K562 (cell line): ENCODE results near the gene SPTBN5. TPM values are rescaled to one million over a fixed set of nuclear protein-coding genes. Genes with fewer than 3 reads are reported as not detected.
A peak's percentile ranks its signal among the peaks of the same experiment; 100 is the strongest.

Source experiments
- ATAC-seq: fragments of 200-7000 bp; cut with Tn5 transposase; 3 replicates; pipeline ENCODE4 v1.9.1; 2020; ENCODE audit warnings: moderate library complexity
- BruUV-seq: library from RNA; stranded (reverse); fragments of 400-500 nt; replicated peaks from 2 replicates; lab custom pipeline; 2021; lab: Mats Ljungman, UMichigan
- CTCF ChIA-PET: fragments of 300-600 bp; formaldehyde crosslinking; extraction: SDS; loops from one replicate; lab custom pipeline; 2021; ENCODE audit warnings: low intra/inter-chr PET ratio; lab: Yijun Ruan, JAX
- POLR2A ChIA-PET: fragments of 300-600, 350-650 bp; sonication (Branson Sonifier 250); formaldehyde crosslinking; extraction: SDS; loops from one replicate; lab custom pipeline; 2021; ENCODE audit warnings: antibody characterized with exemption, inconsistent platforms; lab: Yijun Ruan, JAX
- DNase-seq, 4 experiments: peaks; one replicate each; pipeline versions ENCODE4 v3.0.0 to v3.0.0-alpha.2; 2011 to 2018; ENCODE audit warnings: low spot score in 3 of 4, mixed read lengths in 3 of 4; ENCODE audit errors: extremely low read depth in 1 of 4
- FAIRE-seq: peaks from 2 replicates; lab custom pipeline; 2011; peaks lifted over from hg19 to GRCh38; lab: Jason Lieb, UNC
- H2AFZ ChIP-seq: 2 replicates; pipeline ENCODE4 v1.6.0; 2011; ENCODE audit warnings: low read depth, low read length, control low read depth, inconsistent platforms
- H3K27ac ChIP-seq: fragments of 200-600 bp; 3 replicates; pipeline ENCODE4 v1.8.0; 2011; ENCODE audit warnings: low read depth, mild to moderate bottlenecking, control low read depth, inconsistent platforms, low read length, moderate library complexity, mixed read lengths; ENCODE audit errors: extremely low read depth
- H3K27me3 ChIP-seq, 2 experiments: fragments of 300-600 bp in 1 of 2; 2 replicates in 1 of 2; 3 replicates in 1 of 2; pipeline versions ENCODE4 v1.6.0 to v1.8.0; 2011; ENCODE audit warnings: inconsistent platforms in 2 of 2, low read length in 2 of 2, mild to moderate bottlenecking in 1 of 2, mixed read lengths in 1 of 2, moderate library complexity in 1 of 2; ENCODE audit not compliant: control insufficient read depth in 2 of 2, insufficient read depth in 2 of 2
- H3K36me3 ChIP-seq: fragments of 300-600 bp; 3 replicates; pipeline ENCODE4 v1.8.0; 2011; ENCODE audit warnings: mild to moderate bottlenecking, low read length, inconsistent platforms; ENCODE audit not compliant: control insufficient read depth, insufficient read depth
- H3K4me1 ChIP-seq, 2 experiments: fragments of 200-600 bp in 1 of 2; replicated peaks in 1 of 2; 2 replicates in 1 of 2; 3 replicates in 1 of 2; pipeline versions ENCODE4 v1.5.1 to v1.8.0; 2011; ENCODE audit warnings: inconsistent platforms in 2 of 2, low read length in 2 of 2, mild to moderate bottlenecking in 1 of 2, mixed read lengths in 1 of 2, moderate library complexity in 1 of 2; ENCODE audit not compliant: control insufficient read depth in 2 of 2, insufficient read depth in 2 of 2
- H3K4me2 ChIP-seq: 2 replicates; pipeline ENCODE4 v1.6.1; 2011; ENCODE audit warnings: low read length, control low read depth, inconsistent platforms, mixed read lengths; ENCODE audit not compliant: insufficient read depth
- H3K4me3 ChIP-seq: fragments of 200-600 bp; sonication (generic), shearing (Covaris generic); 2 replicates; pipeline ENCODE4 v1.5.1; 2016; ENCODE audit warnings: control low read depth, inconsistent platforms
- H3K79me2 ChIP-seq: fragments of 200-600 bp; 3 replicates; pipeline ENCODE4 v1.8.0; 2011; ENCODE audit warnings: low read length, inconsistent platforms; ENCODE audit not compliant: control insufficient read depth, insufficient read depth
- H3K9ac ChIP-seq, 2 experiments: 2 replicates each; pipeline versions ENCODE4 v1.6.0 to v1.6.1; 2011; ENCODE audit warnings: low read depth in 2 of 2, low read length in 2 of 2, control low read depth in 1 of 2, inconsistent platforms in 1 of 2, mild to moderate bottlenecking in 1 of 2, mixed read lengths in 1 of 2; ENCODE audit not compliant: insufficient read depth in 1 of 2
- H3K9me1 ChIP-seq: one replicate; pipeline ENCODE4 v1.6.0; 2011; ENCODE audit warnings: inconsistent platforms, mild to moderate bottlenecking, low read length, moderate library complexity; ENCODE audit not compliant: control insufficient read depth, insufficient read depth
- H3K9me3 ChIP-seq: replicated peaks from 2 replicates; pipeline ENCODE4 v1.5.1; 2011; ENCODE audit warnings: low read depth, low read length, inconsistent platforms; ENCODE audit not compliant: control insufficient read depth, insufficient read depth
- H4K20me1 ChIP-seq: replicated peaks from 2 replicates; pipeline ENCODE4 v1.6.1; 2011; ENCODE audit warnings: low read length, inconsistent platforms, mixed read lengths; ENCODE audit not compliant: control insufficient read depth, insufficient read depth
- CSDE1 ChIP-seq, 2 experiments: fragments of 450-650 bp; IDR thresholded peaks; 2 replicates each; pipeline ENCODE4 v1.6.1; 2016; ENCODE audit warnings: mild to moderate bottlenecking in 1 of 2
- JUND ChIP-seq, 2 experiments: IDR thresholded peaks; 2 replicates in 1 of 2; 3 replicates in 1 of 2; pipeline ENCODE4 v1.6.1; 2011; ENCODE audit warnings: borderline replicate concordance in 2 of 2, low read depth in 2 of 2, low read length in 2 of 2, improper control_type of control experiment in 1 of 2, missing biosample characterization in 1 of 2, missing genetic modification characterization in 1 of 2, missing genetic modification reagents in 1 of 2
- POLR2G ChIP-seq: fragments of 200-400 bp; formaldehyde crosslinking; IDR thresholded peaks from 2 replicates; pipeline ENCODE4 v1.6.1; 2017; ENCODE audit warnings: low read depth, mild to moderate bottlenecking, antibody characterized with exemption, low read length, moderate library complexity
- PRMT5 ChIP-seq: sonication (generic); formaldehyde crosslinking; IDR thresholded peaks from 2 replicates; pipeline ENCODE4 v1.5.0; 2020; ENCODE audit warnings: missing genetic modification reagents
- ZNF280A ChIP-seq: fragments of 450-650 bp; IDR thresholded peaks from 2 replicates; pipeline ENCODE4 v1.6.1; 2018; ENCODE audit warnings: mild to moderate bottlenecking, low read depth; ENCODE audit not compliant: partially characterized antibody
- ZNF584 ChIP-seq: fragments of 200-800 bp; sonication (Bioruptor generic); IDR thresholded peaks from 2 replicates; pipeline ENCODE4 v1.6.1; 2016; ENCODE audit warnings: low read depth, mild to moderate bottlenecking, missing genetic modification characterization, missing compliant biosample characterization
- ZSCAN32 ChIP-seq: fragments of 450-650 bp; formaldehyde crosslinking; IDR thresholded peaks from 2 replicates; pipeline ENCODE4 v1.4.0; 2020; ENCODE audit warnings: mild to moderate bottlenecking, moderate library complexity
- WGBS: fragments of 100-300 bp; shearing (Covaris generic); methylation state at CpG from one replicate; pipeline ENCODE4 v1.1.6; 2016; ENCODE audit warnings: low coverage, mixed read lengths; ENCODE audit not compliant: insufficient coverage; ENCODE audit errors: missing lambda C conversion rate; 5-methylcytosine and 5-hydroxymethylcytosine counted together
- in situ Hi-C: fragments of 300-500 bp; cut with MboI; formaldehyde crosslinking; loops from 4 replicates; pipeline ENCODE4 v1.15.0; 2018; ENCODE audit warnings: inconsistent platforms, mixed read lengths
- intact Hi-C: fragments of 100-400 bp; cut with micrococcal nuclease; formaldehyde crosslinking; loops from 2 replicates; pipeline ENCODE4 v1.14.2; 2022
- polyA plus RNA-seq, 8 experiments: library from polyadenylated mRNA; depleted of rRNA in 4 of 8; stranded (reverse) in 5 of 8; unstranded in 3 of 8; fragments of >200 nt; fragmentation: Nextera tagmentation in 2 of 8; fragmentation: Illumina TruSeq in 1 of 8; extraction: Ambion mirVana in 2 of 8; extraction: Trizol in 1 of 8; gene quantifications; 2 replicates each; pipeline versions ENCODE4 v1.2.1 to v1.2.3, GENCODE V29; 2011 to 2014; ENCODE audit warnings: inconsistent platforms in 1 of 8, missing spikeins in 1 of 8
- total RNA-seq, 7 experiments: library from RNA; depleted of rRNA in 6 of 7; stranded (reverse); fragments of >200 nt in 6 of 7; fragmentation: Illumina TruSeq in 2 of 7; extraction: Trizol in 2 of 7; gene quantifications; 2 replicates each; pipeline versions ENCODE4 v1.2.1 to v1.2.3, GENCODE V29; 2011 to 2021; ENCODE audit warnings: low replicate concordance in 1 of 7

SPTBN5 gene
- total and polyA plus RNA-seq, 9 of the 15 experiments (the other 6 are each of a cell fraction or from before 2014, with no cell fraction given), result 0.02 TPM; not detected in 8

GRCh38 chr15:41900526-41901380 is 6.9 kb upstream of the SPTBN5 start (continued):
- no peak for TF ChIP-seq ZNF584 (CRISPR knock-in tag)
- TF ChIP-seq, all 486 proteins: peak for 0

- FAIRE-seq, result no peak
- Histone ChIP-seq H3K79me2 (no peaks in the 10 kb centered on the region), H3K9ac (no peak overlapping the region), H3K9me1 (no peaks in the 10 kb centered on the region), H3K9me3 (no peaks in the 10 kb centered on the region), H4K20me1 (peaks cover 6% of the 10 kb centered on the region), H2AFZ (no peak overlapping the region), H3K36me3 (peaks cover 6% of the 10 kb centered on the region; the same call in 1 of the 3 replicates), H3K27me3 (0 out of 5 replicates have a peak, but pooled peaks cover 0 to 2% of the 10 kb centered on the region in 2 experiments), H3K4me1 (peaks cover 0 to 6% of the 10 kb centered on the region in 2 experiments; a peak in 2 of 5 replicates), H3K27ac (no peak overlapping the region), H3K4me3 (no peak overlapping the region), H3K4me2 (no peak overlapping the region)
- no peak for DNase-seq
- POLR2A ChIA-PET, result interaction anchor here (1.7 kb wide), 1 partner anchor 13 kb away, joined by 3 read pairs; no protein-coding TSS in a partner anchor
- intact Hi-C loops (loop anchor here (5.0 to 10.0 kb wide), 3 partner anchors 88 to 433 kb away; no protein-coding TSS in a partner anchor), in situ Hi-C loops (no loop called here)
- BruUV-seq, result TSS peak; percentile 43
- ATAC-seq, result no peak
- 69% methylated on average over 6 of the region's 6 CpGs for WGBS
- CTCF ChIA-PET, result no interaction called here
- TF ChIP-seq PRMT5 (CRISPR knock-in tag) (no peak), CSDE1 (IDR thresholded peaks at IDR 0.05) (no peak), ZNF280A (no peak), POLR2G (no peak), JUND (IDR thresholded peaks at IDR 0.05; ENCODE audit: borderline replicate concordance, low read depth, low read length) (no peak), JUND (tag; IDR thresholded peaks at IDR 0.05; ENCODE audit: borderline replicate concordance, low read depth, low read length) (no peak), ZSCAN32 (CRISPR knock-in tag) (no peak)
Observed at GRCh38 chr15:41899854-41900442, 6.1 kb upstream of the SPTBN5 start.
